ENCODE measurements around the gene GSAP.

- no peak for TF ChIP-seq CTCF (IDR thresholded peaks at IDR 0.05)
- TF ChIP-seq POLR2A (IDR thresholded peaks at IDR 0.05): no peak
These were observed 95.4 kb downstream of the GSAP start for GRCh38 chr7:77320714-77321113.

All from ovary (tissue), 3 donors.